ENCODE measurements around the gene PSME1. TPM values are rescaled to one million over a fixed set of nuclear protein-coding genes. Genes with fewer than 3 reads are reported as not detected.

The PSME1 gene
- total and polyA plus RNA-seq, 2 of the 13 experiments (the other 11 are each of a cell fraction or from before 2014, with no cell fraction given) = 159 to 608 TPM

GRCh38 chr14:24132976-24133375, 3.0 kb upstream of the PSME1 start:
- ChIA-PET POLR2A (interaction anchor here (1.5 to 22.7 kb wide), 5 partner anchors 8 to 38 kb away, joined by 4 to 977 read pairs (median 16); partner anchors contain the start of genes DCAF11, EMC9, NRL and PCK2), CTCF (ENCODE audit: low intra/inter-chr PET ratio, low total read pairs) (no interaction called here)
- TF ChIP-seq ZBTB42 (CRISPR knock-in tag; IDR thresholded peaks at IDR 0.05) = no peak
- 0 out of 2 replicates have a peak, but pooled peaks have one; percentile 7 for TF ChIP-seq MEF2D (CRISPR knock-in tag; IDR thresholded peaks at IDR 0.05)
- TF ChIP-seq PITX1 (CRISPR knock-in tag; IDR thresholded peaks at IDR 0.05) = 0 out of 2 replicates have a peak, but pooled peaks have one; percentile 18
- 0 out of 2 replicates have a peak, but pooled peaks have one; percentile 58 for TF ChIP-seq KLF15 (CRISPR knock-in tag; IDR thresholded peaks at IDR 0.05; ENCODE audit: borderline replicate concordance)
- TF ChIP-seq ZSCAN22 (CRISPR knock-in tag; IDR thresholded peaks at IDR 0.05) = no peak
- TF ChIP-seq FOXO4 (CRISPR knock-in tag; conservative IDR thresholded peaks at IDR 0.05) = 0 out of 2 replicates have a peak, but pooled peaks have one; percentile 81
- TF ChIP-seq CEBPZ (IDR thresholded peaks at IDR 0.05; ENCODE audit: low read length) = no peak
- no peak for TF ChIP-seq GZF1 (CRISPR knock-in tag; IDR thresholded peaks at IDR 0.05)
- no peak for TF ChIP-seq ZNF350 (CRISPR knock-in tag; IDR thresholded peaks at IDR 0.05; ENCODE audit: borderline replicate concordance, low read depth)
- no peak for TF ChIP-seq AFF4 (CRISPR knock-in tag; IDR thresholded peaks at IDR 0.05)
- Histone ChIP-seq H4K20me1 (ENCODE audit: insufficient read depth, low read length) (peaks cover 4% of the 10 kb centered on the region; the same call in 1 of the 2 replicates), H3K79me2 (ENCODE audit: insufficient read depth, low read length) (peaks cover 15% of the 10 kb centered on the region), H3K27ac (ENCODE audit: extremely low read length, insufficient read depth, low read length) (no peak overlapping the region), H3K4me1 (ENCODE audit: insufficient read depth, low read length) (peaks cover 64% of the 10 kb centered on the region), H3K4me3 (replicated peaks in 1 of 3; ENCODE audit: insufficient read depth in 1 of 3, low read depth in 2 of 3, low read length in 3 of 3) (no peak overlapping the region), H3K36me3 (replicated peaks in 1 of 2; ENCODE audit: control insufficient read depth in 1 of 2, insufficient read depth in 2 of 2, low read length in 2 of 2) (peaks cover 2 to 9% of the 10 kb centered on the region in 2 experiments), H2AFZ (ENCODE audit: low read length) (no peak overlapping the region), H3K9ac (ENCODE audit: insufficient read depth, low read depth, low read length) (no peak overlapping the region), H3K27me3 (ENCODE audit: control insufficient read depth in 1 of 2, insufficient read depth in 2 of 2, low read length in 2 of 2) (no peaks in the 10 kb centered on the region; a peak in 1 of 5 replicates), H3K4me2 (ENCODE audit: low read depth, low read length) (no peak overlapping the region), H3K9me3 (ENCODE audit: low read length) (no peaks in the 10 kb centered on the region)
- intact Hi-C loops (cut with micrococcal nuclease; ENCODE audit: unreplicated experiment) (no loop called here), in situ Hi-C loops (cut with HindIII; ENCODE audit: extremely low pct_ligation_motif_present, low pct_unique_long_range_greater_than_20kb) (loop anchor here (25.0 kb wide), 1 partner anchor 821 kb away; the partner anchor contains the start of genes BCL2L2, PABPN1 and PPP1R3E)
- no TSS peak for BruUV-seq (replicated peaks)
- FAIRE-seq (no peak), DNase-seq (ENCODE audit: low spot score) (no peak), ATAC-seq (no peak)
- WGBS (ENCODE audit: low lambda C conversion rate) = 86% methylated on average over 2 of the region's 2 CpGs

Measured in HepG2 (cell line).